ENCODE data around the gene QKI.
"Not testable (repeated sequence)": the region's sequence is repeated elsewhere in the genome, so short reads cannot be mapped to it uniquely, and the experiment has no call there.

The QKI gene

GRCh38 chr6:163585932-163586437, 171.5 kb downstream of the QKI start:
- no peak for DNase-seq

GRCh38 chr6:163586888-163587287, 172.4 kb downstream of the QKI start:
- no peak for DNase-seq

GRCh38 chr6:163588220-163588919, 173.9 kb downstream of the QKI start:
- DNase-seq, result no peak

- DNase-seq, result no peak
These were observed 174.9 kb downstream of the QKI start for GRCh38 chr6:163589387-163589786.

GRCh38 chr6:163590132-163590531, 175.6 kb downstream of the QKI start:
- not testable (repeated sequence) for DNase-seq

- DNase-seq, result no peak
These were observed 178.4 kb downstream of the QKI start for GRCh38 chr6:163592872-163593271.

GRCh38 chr6:163596174-163596573, 181.7 kb downstream of the QKI start:
- no peak for DNase-seq

- no peak for DNase-seq
These were observed 184.6 kb downstream of the QKI start for GRCh38 chr6:163599136-163599535.

GRCh38 chr6:163599684-163600083, 185.2 kb downstream of the QKI start:
- no peak for DNase-seq

GRCh38 chr6:163600331-163600730, 185.8 kb downstream of the QKI start:
- no peak for DNase-seq

GRCh38 chr6:163600781-163601180, 186.3 kb downstream of the QKI start:
- no peak for DNase-seq

GRCh38 chr6:163602851-163603250, 188.3 kb downstream of the QKI start:
- no peak for DNase-seq

GRCh38 chr6:163603395-163603794, 188.9 kb downstream of the QKI start:
- DNase-seq, result no peak

GRCh38 chr6:163605385-163606097, 191.0 kb downstream of the QKI start:
- DNase-seq, result no peak

GRCh38 chr6:163607792-163608191, 193.3 kb downstream of the QKI start:
- DNase-seq, result no peak

GRCh38 chr6:163608204-163608644, 193.7 kb downstream of the QKI start:
- no peak for DNase-seq

GRCh38 chr6:163612200-163612599, 197.7 kb downstream of the QKI start:
- no peak for DNase-seq

GRCh38 chr6:163613025-163613424, 198.5 kb downstream of the QKI start:
- DNase-seq, result no peak

GRCh38 chr6:163613668-163614067, 199.2 kb downstream of the QKI start:
- DNase-seq, result no peak

GRCh38 chr6:163616452-163616851, 201.9 kb downstream of the QKI start:
- DNase-seq, result no peak

- no peak for DNase-seq
These were observed 203.0 kb downstream of the QKI start for GRCh38 chr6:163617549-163617948.

- DNase-seq, result no peak
These were observed 205.6 kb downstream of the QKI start for GRCh38 chr6:163620101-163620500.

GRCh38 chr6:163620670-163621330, 206.3 kb downstream of the QKI start:
- no peak for DNase-seq

- no peak for DNase-seq
These were observed 210.7 kb downstream of the QKI start for GRCh38 chr6:163625265-163625664.

All from activated CD4-positive, alpha-beta T cell treated with anti-CD3 and anti-CD28 coated beads, Interleukin-10, Interleukin-2, amounts not matched to agents 100 ng/mL and 50 ng/mL, durations not matched to agents 16 hours and 8 hours (primary cell).